Activated naive CD4-positive, alpha-beta T cell treated with anti-CD3 and anti-CD28 coated beads, Interleukin-2, amount 10 ng/mL, durations not matched to agents 7 days and 5 days (primary cell): Measurements from ENCODE around the gene UNC79.
"Not testable (repeated sequence)": the region's sequence is repeated elsewhere in the genome, so short reads cannot be mapped to it uniquely, and the experiment has no call there.

Source experiments
- CTCF ChIA-PET: fragments of 350-600 bp; sonication (Branson Sonifier 250); formaldehyde crosslinking; loops from one replicate; lab custom pipeline; 2021; ENCODE audit warnings: antibody characterized with exemption; lab: Charles Lee
- DNase-seq: peaks from one replicate; pipeline ENCODE4 v3.0.0-alpha.2; 2020
- H3K27ac Mint-ChIP-seq: one replicate; pipeline ENCODE4 v1.8.0; 2021; ENCODE audit warnings: mild to moderate bottlenecking, moderate library complexity, mixed read lengths
- H3K27me3 Mint-ChIP-seq: one replicate; pipeline ENCODE4 v1.8.0; 2021; ENCODE audit warnings: mild to moderate bottlenecking, mixed read lengths
- H3K36me3 Mint-ChIP-seq: one replicate; pipeline ENCODE4 v1.8.0; 2021; ENCODE audit warnings: mixed read lengths
- H3K4me1 Mint-ChIP-seq: one replicate; pipeline ENCODE4 v1.8.0; 2021; ENCODE audit warnings: mixed read lengths
- H3K4me3 Mint-ChIP-seq: one replicate; pipeline ENCODE4 v1.8.0; 2021; ENCODE audit warnings: mild to moderate bottlenecking, moderate library complexity, mixed read lengths
- H3K9me3 Mint-ChIP-seq: one replicate; pipeline ENCODE4 v1.8.0; 2021; ENCODE audit warnings: mixed read lengths

The UNC79 gene

GRCh38 chr14:93462479-93462878 lies 31.7 kb downstream of the UNC79 start:
- CTCF ChIA-PET: no interaction called here
- Mint-ChIP-seq H3K27me3 (peaks cover 6% of the 10 kb centered on the region), H3K27ac (no peak overlapping the region), H3K9me3 (no peaks in the 10 kb centered on the region), H3K4me3 (no peak overlapping the region), H3K4me1 (no peaks in the 10 kb centered on the region), H3K36me3 (no peaks in the 10 kb centered on the region)
- no peak for DNase-seq

GRCh38 chr14:93464271-93464670 lies 33.5 kb downstream of the UNC79 start:
- no peak overlapping the region for H3K4me3 Mint-ChIP-seq
- peaks cover 7% of the 10 kb centered on the region for H3K27me3 Mint-ChIP-seq
- H3K27ac Mint-ChIP-seq: no peak overlapping the region
- no peak for DNase-seq
- H3K9me3 Mint-ChIP-seq: no peaks in the 10 kb centered on the region
- H3K4me1 Mint-ChIP-seq: no peaks in the 10 kb centered on the region
- CTCF ChIA-PET: no interaction called here
- H3K36me3 Mint-ChIP-seq: no peaks in the 10 kb centered on the region

- H3K27ac Mint-ChIP-seq: no peak overlapping the region
- H3K27me3 Mint-ChIP-seq: peaks cover 8% of the 10 kb centered on the region
- no peak overlapping the region for H3K4me3 Mint-ChIP-seq
These were observed 44.7 kb downstream of the UNC79 start for GRCh38 chr14:93475471-93475870.

GRCh38 chr14:93476305-93476704 lies 45.6 kb downstream of the UNC79 start:
- H3K27ac Mint-ChIP-seq: no peak overlapping the region
- H3K4me3 Mint-ChIP-seq: no peak overlapping the region
- H3K36me3 Mint-ChIP-seq: no peaks in the 10 kb centered on the region
- no peaks in the 10 kb centered on the region for H3K4me1 Mint-ChIP-seq
- no peak for DNase-seq
- H3K27me3 Mint-ChIP-seq: peaks cover 8% of the 10 kb centered on the region
- CTCF ChIA-PET: no interaction called here
- H3K9me3 Mint-ChIP-seq: no peaks in the 10 kb centered on the region

More at GRCh38 chr14:93475471-93475870, 44.7 kb downstream of the UNC79 start:
- H3K36me3 Mint-ChIP-seq: no peaks in the 10 kb centered on the region
- DNase-seq: no peak
- H3K9me3 Mint-ChIP-seq: no peaks in the 10 kb centered on the region
- CTCF ChIA-PET: no interaction called here
- H3K4me1 Mint-ChIP-seq: no peaks in the 10 kb centered on the region

GRCh38 chr14:93479074-93479473 lies 48.3 kb downstream of the UNC79 start:
- CTCF ChIA-PET, H3K9me3 Mint-ChIP-seq, H3K4me3 Mint-ChIP-seq, H3K36me3 Mint-ChIP-seq, H3K27me3 Mint-ChIP-seq, H3K27ac Mint-ChIP-seq, H3K4me1 Mint-ChIP-seq, DNase-seq: not testable (repeated sequence)

GRCh38 chr14:93480867-93481266 lies 50.1 kb downstream of the UNC79 start:
- no peak for DNase-seq
- Mint-ChIP-seq H3K36me3 (no peaks in the 10 kb centered on the region), H3K27me3 (peaks cover 4% of the 10 kb centered on the region), H3K27ac (no peak overlapping the region), H3K4me1 (no peaks in the 10 kb centered on the region), H3K4me3 (no peak overlapping the region), H3K9me3 (no peaks in the 10 kb centered on the region)
- CTCF ChIA-PET: no interaction called here

GRCh38 chr14:93481758-93482157 lies 51.0 kb downstream of the UNC79 start:
- Mint-ChIP-seq H3K36me3 (no peaks in the 10 kb centered on the region), H3K9me3 (no peaks in the 10 kb centered on the region), H3K4me3 (no peak overlapping the region), H3K27me3 (peaks cover 4% of the 10 kb centered on the region), H3K4me1 (no peaks in the 10 kb centered on the region), H3K27ac (no peak overlapping the region)
- CTCF ChIA-PET: no interaction called here
- DNase-seq: no peak

- Mint-ChIP-seq H3K9me3 (no peaks in the 10 kb centered on the region), H3K27me3 (no peaks in the 10 kb centered on the region), H3K4me3 (no peak overlapping the region), H3K27ac (no peak overlapping the region), H3K36me3 (no peaks in the 10 kb centered on the region), H3K4me1 (no peaks in the 10 kb centered on the region)
- DNase-seq: no peak
- CTCF ChIA-PET: no interaction called here
These were observed 59.3 kb downstream of the UNC79 start for GRCh38 chr14:93490001-93490400.

- CTCF ChIA-PET: no interaction called here
- Mint-ChIP-seq H3K27me3 (no peaks in the 10 kb centered on the region), H3K4me1 (no peaks in the 10 kb centered on the region), H3K36me3 (no peaks in the 10 kb centered on the region), H3K4me3 (no peak overlapping the region), H3K27ac (no peak overlapping the region), H3K9me3 (no peaks in the 10 kb centered on the region)
- no peak for DNase-seq
These were observed 62.3 kb downstream of the UNC79 start for GRCh38 chr14:93493054-93493453.

GRCh38 chr14:93493622-93494021 lies 62.9 kb downstream of the UNC79 start:
- H3K36me3 Mint-ChIP-seq, H3K4me1 Mint-ChIP-seq, DNase-seq, H3K27me3 Mint-ChIP-seq, H3K4me3 Mint-ChIP-seq, CTCF ChIA-PET, H3K9me3 Mint-ChIP-seq, H3K27ac Mint-ChIP-seq: not testable (repeated sequence)

- Mint-ChIP-seq H3K4me3 (no peak overlapping the region), H3K27ac (no peak overlapping the region)
- CTCF ChIA-PET: no interaction called here
These were observed 66.4 kb downstream of the UNC79 start for GRCh38 chr14:93496856-93497741.

GRCh38 chr14:93510056-93510455 lies 79.3 kb downstream of the UNC79 start:
- CTCF ChIA-PET: no interaction called here
- H3K4me3 Mint-ChIP-seq: no peak overlapping the region

More at GRCh38 chr14:93496856-93497741, 66.4 kb downstream of the UNC79 start:
- Mint-ChIP-seq H3K9me3 (no peaks in the 10 kb centered on the region), H3K4me1 (no peaks in the 10 kb centered on the region), H3K36me3 (no peaks in the 10 kb centered on the region), H3K27me3 (no peaks in the 10 kb centered on the region)
- no peak for DNase-seq

GRCh38 chr14:93511001-93511400 lies 80.3 kb downstream of the UNC79 start:
- CTCF ChIA-PET: no interaction called here
- Mint-ChIP-seq H3K9me3 (no peaks in the 10 kb centered on the region), H3K27me3 (peaks cover 15% of the 10 kb centered on the region), H3K36me3 (no peaks in the 10 kb centered on the region), H3K4me3 (no peak overlapping the region), H3K27ac (no peak overlapping the region), H3K4me1 (no peaks in the 10 kb centered on the region)
- no peak for DNase-seq

More at GRCh38 chr14:93510056-93510455, 79.3 kb downstream of the UNC79 start:
- Mint-ChIP-seq H3K27ac (no peak overlapping the region), H3K4me1 (no peaks in the 10 kb centered on the region), H3K9me3 (no peaks in the 10 kb centered on the region), H3K36me3 (no peaks in the 10 kb centered on the region), H3K27me3 (peaks cover 11% of the 10 kb centered on the region)
- DNase-seq: no peak

GRCh38 chr14:93520053-93520607 lies 89.4 kb downstream of the UNC79 start:
- Mint-ChIP-seq H3K27me3 (peaks cover 7% of the 10 kb centered on the region), H3K27ac (no peak overlapping the region), H3K9me3 (peaks cover 26% of the 10 kb centered on the region), H3K36me3 (peaks cover 3% of the 10 kb centered on the region), H3K4me1 (no peaks in the 10 kb centered on the region), H3K4me3 (no peak overlapping the region)
- CTCF ChIA-PET: no interaction called here
- no peak for DNase-seq

GRCh38 chr14:93522221-93522620 lies 91.5 kb downstream of the UNC79 start:
- H3K36me3 Mint-ChIP-seq: peaks cover 3% of the 10 kb centered on the region
- H3K27me3 Mint-ChIP-seq: peaks cover under 1% of the 10 kb centered on the region
- CTCF ChIA-PET: no interaction called here
- no peak overlapping the region for H3K27ac Mint-ChIP-seq
- H3K4me1 Mint-ChIP-seq: no peaks in the 10 kb centered on the region
- H3K9me3 Mint-ChIP-seq: peaks cover 26% of the 10 kb centered on the region
- no peak for DNase-seq
- no peak overlapping the region for H3K4me3 Mint-ChIP-seq
